K562 (cell line): Measurements from ENCODE around the gene LYRM1. TPM values are rescaled to one million over a fixed set of nuclear protein-coding genes. Genes with fewer than 3 reads are reported as not detected.

Experiments
- ATAC-seq: fragments of 200-7000 bp; cut with Tn5 transposase; 3 replicates; pipeline ENCODE4 v1.9.1; 2020; ENCODE audit warnings: moderate library complexity
- BruUV-seq: library from RNA; stranded (reverse); fragments of 400-500 nt; replicated peaks from 2 replicates; lab custom pipeline; 2021; lab: Mats Ljungman, UMichigan
- CTCF ChIA-PET: fragments of 300-600 bp; formaldehyde crosslinking; extraction: SDS; loops from one replicate; lab custom pipeline; 2021; ENCODE audit warnings: low intra/inter-chr PET ratio; lab: Yijun Ruan, JAX
- POLR2A ChIA-PET: fragments of 300-600, 350-650 bp; sonication (Branson Sonifier 250); formaldehyde crosslinking; extraction: SDS; loops from one replicate; lab custom pipeline; 2021; ENCODE audit warnings: antibody characterized with exemption, inconsistent platforms; lab: Yijun Ruan, JAX
- DNase-seq, 4 experiments: peaks; one replicate each; pipeline versions ENCODE4 v3.0.0 to v3.0.0-alpha.2; 2011 to 2018; ENCODE audit warnings: low spot score in 3 of 4, mixed read lengths in 3 of 4; ENCODE audit errors: extremely low read depth in 1 of 4
- FAIRE-seq: peaks from 2 replicates; lab custom pipeline; 2011; peaks lifted over from hg19 to GRCh38; lab: Jason Lieb, UNC
- H2AFZ ChIP-seq: 2 replicates; pipeline ENCODE4 v1.6.0; 2011; ENCODE audit warnings: low read depth, low read length, control low read depth, inconsistent platforms
- H3K27ac ChIP-seq: fragments of 200-600 bp; 3 replicates; pipeline ENCODE4 v1.8.0; 2011; ENCODE audit warnings: low read depth, mild to moderate bottlenecking, control low read depth, inconsistent platforms, low read length, moderate library complexity, mixed read lengths; ENCODE audit errors: extremely low read depth
- H3K27me3 ChIP-seq, 2 experiments: fragments of 300-600 bp in 1 of 2; 2 replicates in 1 of 2; 3 replicates in 1 of 2; pipeline versions ENCODE4 v1.6.0 to v1.8.0; 2011; ENCODE audit warnings: inconsistent platforms in 2 of 2, low read length in 2 of 2, mild to moderate bottlenecking in 1 of 2, mixed read lengths in 1 of 2, moderate library complexity in 1 of 2; ENCODE audit not compliant: control insufficient read depth in 2 of 2, insufficient read depth in 2 of 2
- H3K36me3 ChIP-seq: fragments of 300-600 bp; 3 replicates; pipeline ENCODE4 v1.8.0; 2011; ENCODE audit warnings: mild to moderate bottlenecking, low read length, inconsistent platforms; ENCODE audit not compliant: control insufficient read depth, insufficient read depth
- H3K4me1 ChIP-seq, 2 experiments: fragments of 200-600 bp in 1 of 2; replicated peaks in 1 of 2; 2 replicates in 1 of 2; 3 replicates in 1 of 2; pipeline versions ENCODE4 v1.5.1 to v1.8.0; 2011; ENCODE audit warnings: inconsistent platforms in 2 of 2, low read length in 2 of 2, mild to moderate bottlenecking in 1 of 2, mixed read lengths in 1 of 2, moderate library complexity in 1 of 2; ENCODE audit not compliant: control insufficient read depth in 2 of 2, insufficient read depth in 2 of 2
- H3K4me2 ChIP-seq: 2 replicates; pipeline ENCODE4 v1.6.1; 2011; ENCODE audit warnings: low read length, control low read depth, inconsistent platforms, mixed read lengths; ENCODE audit not compliant: insufficient read depth
- H3K4me3 ChIP-seq: fragments of 200-600 bp; sonication (generic), shearing (Covaris generic); 2 replicates; pipeline ENCODE4 v1.5.1; 2016; ENCODE audit warnings: control low read depth, inconsistent platforms
- H3K79me2 ChIP-seq: fragments of 200-600 bp; 3 replicates; pipeline ENCODE4 v1.8.0; 2011; ENCODE audit warnings: low read length, inconsistent platforms; ENCODE audit not compliant: control insufficient read depth, insufficient read depth
- H3K9ac ChIP-seq, 2 experiments: 2 replicates each; pipeline versions ENCODE4 v1.6.0 to v1.6.1; 2011; ENCODE audit warnings: low read depth in 2 of 2, low read length in 2 of 2, control low read depth in 1 of 2, inconsistent platforms in 1 of 2, mild to moderate bottlenecking in 1 of 2, mixed read lengths in 1 of 2; ENCODE audit not compliant: insufficient read depth in 1 of 2
- H3K9me1 ChIP-seq: one replicate; pipeline ENCODE4 v1.6.0; 2011; ENCODE audit warnings: inconsistent platforms, mild to moderate bottlenecking, low read length, moderate library complexity; ENCODE audit not compliant: control insufficient read depth, insufficient read depth
- H3K9me3 ChIP-seq: replicated peaks from 2 replicates; pipeline ENCODE4 v1.5.1; 2011; ENCODE audit warnings: low read depth, low read length, inconsistent platforms; ENCODE audit not compliant: control insufficient read depth, insufficient read depth
- H4K20me1 ChIP-seq: replicated peaks from 2 replicates; pipeline ENCODE4 v1.6.1; 2011; ENCODE audit warnings: low read length, inconsistent platforms, mixed read lengths; ENCODE audit not compliant: control insufficient read depth, insufficient read depth
- BACH1 ChIP-seq: fragments of 200-800 bp; sonication (Bioruptor generic); IDR thresholded peaks from 2 replicates; pipeline ENCODE4 v1.6.1; 2016; ENCODE audit warnings: missing genetic modification characterization, missing compliant biosample characterization
- CREB5 ChIP-seq: fragments of 250-450 bp; sonication (Bioruptor Pico); IDR thresholded peaks from 2 replicates; pipeline ENCODE4 v1.5.0; 2020; ENCODE audit warnings: mild to moderate bottlenecking
- CUX1 ChIP-seq: fragments of 200-800 bp; sonication (Bioruptor generic); IDR thresholded peaks from 2 replicates; pipeline ENCODE4 v1.6.1; 2016; ENCODE audit warnings: missing genetic modification characterization, missing compliant biosample characterization
- HDAC6 ChIP-seq: IDR thresholded peaks from 2 replicates; pipeline ENCODE4 v1.6.1; 2012; ENCODE audit warnings: low read depth, mild to moderate bottlenecking, control low read depth, inconsistent platforms, low read length, moderate library complexity
- IRF1 ChIP-seq: sonication (generic); formaldehyde crosslinking; IDR thresholded peaks from 2 replicates; pipeline ENCODE4 v1.8.0; 2022; ENCODE audit warnings: missing genetic modification reagents, mild to moderate bottlenecking, borderline replicate concordance
- NFE2L1 ChIP-seq: fragments of 450-650 bp; IDR thresholded peaks from 2 replicates; pipeline ENCODE4 v1.6.1; 2016; ENCODE audit warnings: missing genetic modification characterization, low read depth, mild to moderate bottlenecking, missing compliant biosample characterization, moderate library complexity, borderline replicate concordance
- NR2C2 ChIP-seq, 2 experiments: fragments of 200-800 bp in 1 of 2; sonication (Bioruptor generic) in 1 of 2; sonication (generic) in 1 of 2; formaldehyde crosslinking in 1 of 2; IDR thresholded peaks; 2 replicates each; pipeline versions ENCODE4 v1.6.1 to v1.8.0; 2016 to 2022; ENCODE audit warnings: mild to moderate bottlenecking in 1 of 2, missing compliant biosample characterization in 1 of 2, missing genetic modification characterization in 1 of 2, missing genetic modification reagents in 1 of 2
- RBM15 ChIP-seq: fragments of 200-400 bp; formaldehyde crosslinking; IDR thresholded peaks from 2 replicates; pipeline ENCODE4 v1.6.1; 2018; ENCODE audit warnings: mild to moderate bottlenecking, low read length, moderate library complexity; ENCODE audit not compliant: insufficient read depth
- SMARCB1 ChIP-seq: IDR thresholded peaks from 2 replicates; pipeline ENCODE4 v1.6.1; 2011; ENCODE audit warnings: improper control_type of control experiment, low read depth; ENCODE audit not compliant: insufficient read length
- SMC3 ChIP-seq: conservative IDR thresholded peaks from 2 replicates; pipeline ENCODE4 v1.6.1; 2011; ENCODE audit warnings: low read depth, low read length, improper control_type of control experiment; ENCODE audit not compliant: insufficient read depth
- XRCC5 ChIP-seq: fragments of 200-400 bp; formaldehyde crosslinking; IDR thresholded peaks from 2 replicates; pipeline ENCODE4 v1.6.1; 2017; ENCODE audit warnings: low read depth, mild to moderate bottlenecking, low read length
- ZFP1 ChIP-seq: fragments of 450-650 bp; formaldehyde crosslinking; IDR thresholded peaks from 2 replicates; pipeline ENCODE4 v1.4.0; 2020; ENCODE audit warnings: mild to moderate bottlenecking, mixed read lengths
- ZNF699 ChIP-seq: fragments of 250-450 bp; sonication (Bioruptor Pico); IDR thresholded peaks from 2 replicates; pipeline ENCODE4 v1.8.0; 2021; ENCODE audit warnings: mild to moderate bottlenecking, moderate library complexity; ENCODE audit not compliant: insufficient replicate concordance
- WGBS: fragments of 100-300 bp; shearing (Covaris generic); methylation state at CpG from one replicate; pipeline ENCODE4 v1.1.6; 2016; ENCODE audit warnings: low coverage, mixed read lengths; ENCODE audit not compliant: insufficient coverage; ENCODE audit errors: missing lambda C conversion rate; 5-methylcytosine and 5-hydroxymethylcytosine counted together
- in situ Hi-C: fragments of 300-500 bp; cut with MboI; formaldehyde crosslinking; loops from 4 replicates; pipeline ENCODE4 v1.15.0; 2018; ENCODE audit warnings: inconsistent platforms, mixed read lengths
- intact Hi-C: fragments of 100-400 bp; cut with micrococcal nuclease; formaldehyde crosslinking; loops from 2 replicates; pipeline ENCODE4 v1.14.2; 2022
- polyA plus RNA-seq, 8 experiments: library from polyadenylated mRNA; depleted of rRNA in 4 of 8; stranded (reverse) in 5 of 8; unstranded in 3 of 8; fragments of >200 nt; fragmentation: Nextera tagmentation in 2 of 8; fragmentation: Illumina TruSeq in 1 of 8; extraction: Ambion mirVana in 2 of 8; extraction: Trizol in 1 of 8; gene quantifications; 2 replicates each; pipeline versions ENCODE4 v1.2.1 to v1.2.3, GENCODE V29; 2011 to 2014; ENCODE audit warnings: inconsistent platforms in 1 of 8, missing spikeins in 1 of 8
- total RNA-seq, 7 experiments: library from RNA; depleted of rRNA in 6 of 7; stranded (reverse); fragments of >200 nt in 6 of 7; fragmentation: Illumina TruSeq in 2 of 7; extraction: Trizol in 2 of 7; gene quantifications; 2 replicates each; pipeline versions ENCODE4 v1.2.1 to v1.2.3, GENCODE V29; 2011 to 2021; ENCODE audit warnings: low replicate concordance in 1 of 7

Gene LYRM1
- total and polyA plus RNA-seq, 9 of the 15 experiments (the other 6 are each of a cell fraction or from before 2014, with no cell fraction given) = 17.5 to 44.1 (median 32.7) TPM

GRCh38 chr16:20930365-20930690 is 29.8 kb downstream of the LYRM1 start:
- Histone ChIP-seq H3K27ac (no peak overlapping the region), H3K9ac (no peak overlapping the region), H4K20me1 (no peaks in the 10 kb centered on the region), H3K4me1 (peaks cover 0 to 6% of the 10 kb centered on the region in 2 experiments; a peak in 1 of 5 replicates), H3K9me3 (no peaks in the 10 kb centered on the region), H3K36me3 (no peaks in the 10 kb centered on the region), H3K79me2 (no peaks in the 10 kb centered on the region), H3K9me1 (no peaks in the 10 kb centered on the region), H3K4me3 (no peak overlapping the region), H3K4me2 (no peak overlapping the region), H3K27me3 (peaks cover 2 to 7% of the 10 kb centered on the region in 2 experiments; a peak in 3 of 5 replicates), H2AFZ (no peak overlapping the region)
- BruUV-seq = no TSS peak
- FAIRE-seq (no peak), DNase-seq (no peak), ATAC-seq (no peak)
- POLR2A ChIA-PET = interaction anchor here (0.6 to 1.3 kb wide), 2 partner anchors 8 to 11 kb away, joined by 3 to 5 read pairs; no protein-coding TSS in a partner anchor
- CTCF ChIA-PET = no interaction called here
- WGBS = 82% methylated on average over 1 of the region's 1 CpG
- in situ Hi-C loops (no loop called here), intact Hi-C loops (no loop called here)
- TF ChIP-seq RBM15 (no peak), IRF1 (CRISPR knock-in tag) (no peak), NR2C2 (CRISPR knock-in tag; IDR thresholded peaks at IDR 0.05) (no peak), NR2C2 (tag; IDR thresholded peaks at IDR 0.05) (0 out of 2 replicates have a peak, but pooled peaks have one; percentile 28), XRCC5 (no peak), CREB5 (CRISPR knock-in tag) (no peak), BACH1 (tag) (0 out of 2 replicates have a peak, but pooled peaks have one; percentile 28), NFE2L1 (no peak), CUX1 (CRISPR knock-in tag) (no peak), SMC3 (no peak), ZNF699 (CRISPR knock-in tag) (no peak), ZFP1 (CRISPR knock-in tag) (no peak), HDAC6 (no peak), SMARCB1 (no peak)
- TF ChIP-seq, all 486 proteins: peak for 2
